Caki2 (cell line): Measurements from ENCODE around the gene RNF207. TPM values are rescaled to one million over a fixed set of nuclear protein-coding genes. Genes with fewer than 3 reads are reported as not detected.

Source experiments
- DNase-seq: peaks from one replicate; pipeline ENCODE4 v3.0.0-alpha.2; 2015; ENCODE audit warnings: low read depth
- in situ Hi-C: cut with HindIII; loops from 2 replicates; pipeline ENCODE4 v1.10.0; 2016; ENCODE audit warnings: low sequenced_read_pairs, low pct_unique_long_range_greater_than_20kb, mixed read lengths
- total RNA-seq: library from RNA; depleted of rRNA; stranded (reverse); fragments of >200 nt; shearing (Covaris generic); gene quantifications from 2 replicates; pipeline ENCODE4 v1.2.3, GENCODE V29; 2014; ENCODE audit warnings: low replicate concordance

Gene RNF207
- total RNA-seq, 1 experiment from 2014 or later: 29.2 TPM

DNA sequence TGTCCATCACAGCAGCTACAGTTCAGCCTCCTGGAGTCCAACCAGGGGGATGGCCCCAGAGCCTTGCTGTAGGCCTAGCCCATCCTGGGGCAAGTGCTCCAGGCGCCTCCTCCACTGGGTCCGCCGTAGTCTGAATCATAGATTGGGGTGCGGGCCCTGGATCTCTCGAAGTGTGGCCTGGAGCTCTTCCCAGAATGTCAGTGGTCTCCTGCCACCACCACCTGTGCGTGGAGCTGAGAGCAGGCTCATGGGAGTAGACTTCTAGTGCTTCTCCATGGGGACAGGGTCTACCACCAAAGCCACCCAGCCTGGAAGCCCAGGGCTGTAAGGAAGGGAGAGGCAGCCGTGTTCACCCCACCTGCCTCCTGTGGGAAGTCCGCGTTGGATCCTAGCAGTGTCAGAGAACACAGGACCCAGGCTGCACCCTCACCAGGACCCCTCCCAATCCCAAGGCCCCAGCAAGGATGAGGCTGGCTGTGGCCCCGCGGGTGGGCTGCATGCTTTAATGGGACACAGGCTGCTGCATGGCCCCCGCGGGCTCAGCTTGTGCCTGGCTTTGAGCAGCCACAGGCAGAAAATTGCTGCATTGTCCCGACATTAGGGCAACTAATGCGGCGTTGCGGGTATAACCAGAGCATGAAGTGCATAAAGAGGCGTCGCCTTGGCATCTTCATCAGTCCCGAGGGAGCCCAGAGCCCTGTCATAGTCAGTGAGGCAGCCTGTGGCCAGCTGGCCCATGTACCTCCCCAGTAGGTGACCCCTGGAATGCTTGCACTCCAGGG, 37.3 kb downstream of the RNF207 start:
- DNase-seq: no peak
- in situ Hi-C loops: no loop called here

DNA sequence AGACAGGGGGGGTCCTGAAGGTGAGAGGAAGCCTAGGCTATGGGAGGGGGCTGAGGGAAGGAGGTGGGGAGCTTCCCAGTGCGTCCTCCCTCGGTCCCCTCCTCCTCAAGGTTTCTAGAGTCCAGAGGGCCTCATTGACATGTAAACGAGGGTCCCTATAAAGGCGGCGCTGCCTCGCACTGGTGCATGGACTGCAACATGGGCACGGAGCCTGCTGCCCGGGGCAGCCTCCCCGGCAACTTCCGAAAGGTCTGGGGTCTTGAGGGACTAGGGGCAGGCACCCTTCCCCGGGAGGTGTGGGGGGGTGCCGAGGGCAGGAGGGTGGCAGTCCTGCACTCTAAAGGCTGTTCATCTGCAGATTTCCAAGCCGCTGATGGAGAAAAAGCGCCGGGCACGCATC, 38.1 kb downstream of the RNF207 start, which contains the start of gene HES3:
HES3 (plus strand) TSS at position 187 of the 400 bp plus-strand sequence; CDS start at position 374, 187 bp downstream.
- in situ Hi-C loops: no loop called here
- no peak for DNase-seq

DNA sequence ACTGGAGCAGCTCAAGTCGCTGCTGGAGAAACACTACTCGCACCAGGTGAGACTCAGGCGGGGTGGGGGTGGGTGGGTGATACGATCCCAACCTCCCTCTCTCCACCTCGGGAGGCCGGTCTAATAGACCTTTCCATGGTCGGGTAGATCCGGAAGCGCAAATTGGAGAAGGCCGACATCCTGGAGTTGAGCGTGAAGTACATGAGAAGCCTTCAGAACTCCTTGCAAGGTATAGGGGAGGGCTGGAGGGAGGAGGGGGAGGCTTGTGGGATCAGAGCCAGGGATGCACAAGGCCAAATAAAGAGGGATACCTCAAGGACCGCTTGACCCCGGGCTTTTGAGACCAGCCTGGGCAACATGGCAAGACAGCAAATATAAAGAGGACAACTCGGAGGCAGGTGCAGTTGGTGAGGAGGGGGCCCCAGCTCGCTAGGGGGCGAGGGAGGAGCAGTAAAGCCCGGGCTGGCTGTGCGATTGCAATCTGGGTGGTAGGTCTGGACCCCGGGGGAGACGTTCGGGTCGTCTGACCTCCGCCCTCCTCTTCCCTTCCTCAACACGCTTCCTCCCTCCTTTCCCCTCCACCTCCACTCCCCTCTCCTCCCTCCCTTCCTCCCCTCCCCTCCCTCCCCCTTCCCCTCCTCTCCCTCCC, 38.6 kb downstream of the RNF207 start:
- DNase-seq: no peak

DNA sequence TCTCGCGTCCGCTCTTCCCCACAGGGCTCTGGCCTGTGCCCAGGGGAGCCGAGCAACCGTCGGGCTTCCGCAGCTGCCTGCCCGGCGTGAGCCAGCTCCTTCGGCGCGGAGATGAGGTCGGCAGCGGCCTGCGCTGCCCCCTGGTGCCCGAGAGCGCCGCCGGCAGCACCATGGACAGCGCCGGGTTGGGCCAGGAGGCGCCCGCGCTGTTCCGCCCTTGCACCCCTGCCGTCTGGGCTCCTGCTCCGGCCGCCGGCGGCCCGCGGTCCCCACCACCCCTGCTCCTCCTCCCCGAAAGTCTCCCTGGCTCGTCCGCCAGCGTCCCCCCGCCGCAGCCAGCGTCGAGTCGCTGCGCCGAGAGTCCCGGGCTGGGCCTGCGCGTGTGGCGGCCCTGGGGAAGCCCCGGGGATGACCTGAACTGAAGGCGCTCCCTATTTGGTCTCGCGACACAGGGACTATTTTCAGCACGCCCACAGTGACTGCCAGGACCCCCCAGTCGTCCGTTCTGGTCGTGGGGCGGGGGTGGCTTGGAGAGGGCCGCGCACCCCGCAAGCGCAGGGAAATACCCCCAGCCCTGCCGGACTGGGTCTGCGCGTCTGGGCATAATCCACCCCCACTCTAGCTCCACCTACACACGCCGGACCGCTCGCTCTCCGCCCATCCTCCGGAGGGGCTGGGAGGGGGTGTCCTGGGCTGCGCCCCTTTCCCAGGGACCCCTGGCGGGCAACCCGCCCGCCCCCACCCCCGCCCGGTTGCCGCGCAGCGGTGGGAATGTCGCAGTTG, 39.4 kb downstream of the RNF207 start:
- in situ Hi-C loops: no loop called here
- peak; percentile 83 for DNase-seq

More for the DNA sequence above, 38.6 kb downstream of the RNF207 start:
- in situ Hi-C loops: no loop called here

DNA sequence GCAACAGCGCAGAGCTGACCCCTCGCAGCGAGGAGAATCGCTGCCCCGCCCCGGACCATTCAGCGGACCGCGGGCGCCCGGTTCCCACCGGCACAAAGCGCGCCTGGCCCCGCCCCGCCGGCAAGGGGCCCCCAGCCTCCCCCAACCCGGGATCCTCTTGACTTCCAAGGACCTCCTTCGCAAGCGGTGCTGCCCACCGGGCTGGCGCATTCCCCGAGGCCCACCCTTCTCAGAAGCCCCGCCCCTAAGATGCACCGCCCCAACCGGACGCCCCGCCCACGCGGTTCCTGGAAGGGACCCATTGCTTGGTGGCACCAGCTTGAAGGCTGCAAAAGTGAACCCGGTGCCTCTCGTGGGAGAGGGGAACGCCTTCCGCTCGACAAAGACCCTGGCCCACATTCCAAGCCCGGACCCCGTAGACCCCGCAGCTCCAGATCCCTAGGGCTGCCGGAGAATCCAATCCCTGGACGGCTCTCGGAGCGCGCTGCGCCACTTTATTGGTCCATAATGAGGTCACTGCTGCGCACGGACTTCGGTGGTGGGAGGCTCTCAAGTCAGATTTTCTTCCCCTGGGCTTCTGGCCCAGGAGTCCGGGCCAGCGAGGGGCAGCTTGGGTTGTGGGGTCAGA, 40.1 kb downstream of the RNF207 start:
- DNase-seq: no peak
- in situ Hi-C loops: no loop called here

DNA sequence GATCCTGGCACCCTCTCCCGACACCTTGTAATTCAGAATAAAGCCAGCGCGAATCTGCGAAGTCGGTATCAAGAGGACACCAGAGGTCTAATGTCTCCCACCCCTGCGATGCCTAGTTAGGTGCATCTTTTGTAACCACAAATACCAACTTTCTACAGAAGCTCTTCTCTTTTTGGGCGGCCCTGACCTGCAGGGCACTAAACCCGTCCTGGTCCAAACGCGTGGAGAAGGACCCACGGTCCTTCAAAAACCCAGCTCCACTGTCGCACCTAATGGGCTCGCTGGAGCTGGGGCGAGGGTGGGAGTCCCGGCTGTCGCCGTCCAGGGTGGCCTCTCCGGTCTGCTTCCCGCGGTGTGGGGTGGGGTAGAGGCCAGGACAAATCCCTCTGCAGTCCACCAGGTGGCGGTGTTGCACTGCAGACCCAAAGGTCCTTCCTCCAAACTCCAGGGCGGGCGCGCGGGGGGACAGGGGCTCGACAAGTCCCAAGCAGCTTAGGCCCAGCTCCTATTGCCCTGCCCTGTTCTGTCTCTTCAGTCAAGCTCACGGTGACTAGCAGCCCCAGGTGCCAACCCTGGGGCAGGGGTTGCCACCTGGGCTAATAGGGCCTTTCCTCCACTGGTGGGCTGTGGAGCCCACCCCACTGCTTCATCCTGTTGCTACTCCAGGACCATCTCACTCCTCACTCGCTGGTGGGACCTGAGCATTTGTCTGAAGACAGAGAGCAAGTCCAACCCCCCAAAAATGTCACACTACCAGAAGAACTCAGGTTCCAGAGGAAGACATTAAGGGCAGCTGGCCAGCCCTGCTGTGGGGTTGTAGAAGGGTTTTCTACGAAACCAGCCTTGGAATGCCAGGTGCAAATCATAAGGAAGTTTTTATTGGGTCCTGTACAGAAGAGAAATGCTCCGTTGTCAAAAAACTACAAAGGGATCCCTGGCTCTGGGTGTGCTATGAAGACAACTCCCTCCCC, 40.9 kb downstream of the RNF207 start:
- in situ Hi-C loops: no loop called here
- peak; percentile 52 for DNase-seq

DNA sequence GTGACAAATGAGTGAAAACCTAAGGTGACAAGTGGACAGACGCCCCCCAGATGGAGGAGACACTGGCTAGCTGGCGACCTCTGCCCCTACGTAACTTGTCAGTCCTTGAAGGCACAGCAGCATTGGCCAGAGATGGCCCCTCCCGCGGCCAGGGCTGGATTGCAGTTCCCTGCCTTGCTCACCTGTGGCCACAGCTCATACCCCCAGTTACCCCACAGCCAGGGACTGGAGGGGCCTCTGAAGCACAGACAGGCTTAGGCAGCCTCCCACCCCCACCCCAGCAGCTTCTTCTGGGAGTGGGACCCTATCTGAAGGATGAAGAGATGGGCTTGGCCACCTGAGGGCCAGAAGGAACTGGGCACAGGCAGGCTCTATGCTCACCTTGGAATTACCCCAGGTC, 41.7 kb downstream of the RNF207 start:
- DNase-seq: no peak
- in situ Hi-C loops: no loop called here

DNA sequence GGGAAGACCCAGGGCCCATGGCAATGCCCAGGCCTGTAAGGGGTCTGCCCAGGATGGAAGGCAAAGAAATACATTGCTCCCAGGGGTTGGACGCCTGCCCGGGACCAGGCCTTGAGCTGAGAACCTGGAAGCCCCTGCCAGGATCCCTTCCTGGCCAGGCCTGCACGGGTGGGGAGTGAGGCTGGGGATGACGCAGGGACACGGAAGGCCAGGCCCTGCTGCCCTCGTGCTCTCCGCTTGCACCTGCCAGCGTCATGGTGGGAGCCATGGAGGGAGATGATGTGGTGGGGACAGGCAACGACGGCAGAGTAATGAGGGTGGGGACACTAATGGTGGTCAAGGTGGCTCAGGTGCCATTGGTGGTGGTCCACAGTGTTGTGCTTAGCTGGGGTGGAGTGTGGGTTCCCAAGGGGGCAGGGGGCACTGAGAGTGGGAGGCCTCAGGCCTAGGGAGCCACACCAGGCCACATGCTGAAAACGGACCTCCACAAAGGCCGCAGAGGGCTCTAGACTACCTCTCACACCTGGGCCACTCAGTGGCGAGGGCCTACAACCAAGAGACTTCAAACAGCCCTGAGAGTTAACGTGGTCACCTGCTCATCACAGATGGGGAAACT, 42.4 kb downstream of the RNF207 start:
- in situ Hi-C loops: no loop called here
- no peak for DNase-seq

DNA sequence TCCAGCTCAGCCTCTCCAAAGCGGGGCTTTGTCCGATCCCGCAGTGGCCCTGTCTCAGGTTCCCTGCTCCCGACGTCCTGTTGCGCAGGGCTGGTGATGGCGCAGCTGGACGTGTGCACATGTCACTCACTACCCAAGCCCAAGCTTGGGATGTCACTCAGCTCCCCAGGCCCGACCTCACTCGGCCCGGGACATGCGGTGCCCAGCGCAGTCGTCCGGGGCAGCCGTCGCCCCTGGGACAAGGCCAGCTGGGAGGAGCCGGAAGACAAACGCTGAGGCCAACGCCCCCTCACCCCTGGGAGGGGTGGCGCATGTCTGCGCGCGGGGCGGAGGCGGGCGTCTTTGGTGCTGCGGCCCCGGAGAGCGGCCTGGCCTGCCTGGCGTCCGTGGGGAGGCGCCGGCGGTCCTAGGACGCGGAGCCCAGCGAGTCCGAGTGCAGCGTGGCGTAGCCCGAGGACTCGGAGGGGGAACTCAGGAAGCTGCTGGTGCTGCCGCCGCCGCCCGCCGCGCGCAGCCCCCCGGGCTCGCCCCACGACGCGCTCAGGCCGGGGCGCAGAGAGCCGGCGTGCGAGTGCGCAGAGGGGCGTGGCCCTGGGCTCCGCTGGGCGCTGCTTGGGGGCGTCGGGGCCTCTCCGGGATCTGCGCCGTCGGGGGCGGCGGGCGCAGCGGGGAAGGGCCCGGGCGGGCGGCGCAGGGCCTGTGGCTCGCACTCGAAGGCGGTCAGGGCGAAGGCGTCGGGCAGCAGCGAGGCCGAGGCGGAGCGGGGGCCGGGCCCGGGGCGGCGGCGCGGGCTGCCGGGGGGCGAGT, 43.2 kb downstream of the RNF207 start:
- no peak for DNase-seq
- in situ Hi-C loops: no loop called here

DNA sequence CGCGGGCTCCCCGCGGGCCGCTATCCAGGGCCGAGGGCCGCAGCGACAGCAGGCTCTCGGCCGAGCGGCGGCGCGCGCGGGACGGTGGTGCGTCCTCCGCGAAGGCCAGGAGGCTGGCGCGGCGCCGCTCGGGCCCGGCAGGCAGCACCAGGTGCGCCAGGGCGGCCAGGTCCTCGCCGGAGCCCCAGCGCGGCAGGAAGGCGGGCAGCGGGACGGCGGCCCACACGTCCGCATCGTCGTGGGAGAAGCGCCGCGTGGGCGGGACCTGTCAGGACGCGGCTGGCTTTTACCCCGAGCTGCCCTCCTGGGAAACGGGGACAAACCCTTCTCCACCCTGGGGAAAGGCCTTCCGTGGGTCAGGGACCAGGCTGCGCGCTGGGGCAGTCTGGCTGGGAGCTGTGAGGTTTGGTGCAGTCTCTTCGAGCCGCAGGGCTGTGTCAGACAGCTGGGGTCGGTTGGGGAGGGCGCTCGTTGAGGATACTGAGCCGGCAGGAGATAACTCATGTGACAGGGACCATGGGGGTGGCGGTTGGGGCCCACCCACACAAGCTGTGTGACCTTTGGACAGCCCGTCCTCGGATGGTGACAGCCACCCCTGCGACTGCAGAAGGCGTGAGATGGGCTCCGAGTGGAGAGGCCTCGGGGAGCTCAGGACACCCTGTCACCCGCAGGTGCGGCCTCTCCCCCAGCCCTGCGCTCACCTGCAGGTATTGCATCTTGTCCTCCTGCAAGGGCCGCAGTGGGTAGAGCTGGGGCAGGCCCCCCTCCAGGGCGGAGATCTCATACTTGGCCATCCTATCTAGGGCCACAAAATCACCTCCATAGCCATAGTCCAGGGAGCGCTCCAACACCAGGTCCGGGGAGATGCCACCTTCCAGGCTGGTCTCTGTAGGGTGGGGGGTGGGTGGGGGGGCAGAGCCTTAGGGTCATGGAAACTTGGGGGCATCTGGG, 44.1 kb downstream of the RNF207 start:
- in situ Hi-C loops: no loop called here

DNA sequence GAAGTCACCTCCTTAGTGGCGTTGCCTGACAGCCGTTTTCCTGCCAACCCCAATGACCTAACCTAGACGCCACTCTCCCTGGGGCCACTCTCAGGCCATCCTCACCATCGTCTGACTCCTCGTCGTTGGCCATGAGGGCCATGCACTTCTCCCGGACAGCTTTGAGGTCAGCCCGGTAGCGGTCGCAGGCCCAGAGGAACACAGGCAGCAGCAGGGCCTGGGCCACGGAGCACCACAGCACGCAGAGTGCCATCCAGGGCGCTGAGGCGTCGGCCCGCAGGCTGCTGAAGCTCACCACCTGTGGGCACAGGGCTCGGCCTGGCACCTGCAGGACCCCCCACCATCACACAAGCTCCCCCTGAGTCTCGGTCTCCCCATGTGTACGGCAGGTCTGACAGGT, 45.3 kb downstream of the RNF207 start:
- no peak for DNase-seq
- in situ Hi-C loops: no loop called here

More for the DNA sequence above, 44.1 kb downstream of the RNF207 start:
- no peak for DNase-seq

DNA sequence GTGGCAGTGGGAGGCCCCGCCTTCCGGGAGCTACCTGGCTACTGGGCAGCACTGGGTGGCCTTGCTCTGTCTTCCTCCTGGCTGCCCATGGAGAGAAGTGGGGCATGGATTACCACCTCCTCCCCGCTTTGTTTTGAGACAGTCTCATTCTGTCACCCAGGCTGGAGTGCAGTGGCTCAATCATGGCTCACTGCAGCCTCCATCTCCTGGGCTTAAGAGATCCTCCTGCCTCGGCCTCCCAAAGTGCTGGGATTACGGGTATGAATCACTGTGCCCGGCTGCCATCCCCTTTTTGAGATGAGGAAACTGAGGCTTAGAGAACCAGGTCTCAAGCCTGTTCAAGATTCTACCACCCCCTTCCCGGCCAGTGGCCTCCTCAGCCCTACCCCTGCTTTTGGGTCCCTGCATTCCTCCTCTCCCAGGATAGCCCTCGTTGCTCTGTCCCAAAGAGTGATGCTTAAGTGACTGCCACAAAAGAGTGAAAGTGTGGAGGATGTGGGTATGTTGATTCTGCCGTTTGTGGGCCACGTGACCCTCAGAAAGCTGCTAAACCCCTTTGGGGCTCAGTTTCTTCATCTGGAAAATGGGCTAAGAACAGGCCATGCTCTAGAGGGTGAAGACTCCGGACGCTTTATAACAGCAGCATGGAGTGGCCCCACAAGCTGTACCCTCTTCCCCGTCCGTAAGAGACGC, 45.9 kb downstream of the RNF207 start:
- DNase-seq: no peak
- in situ Hi-C loops: no loop called here

DNA sequence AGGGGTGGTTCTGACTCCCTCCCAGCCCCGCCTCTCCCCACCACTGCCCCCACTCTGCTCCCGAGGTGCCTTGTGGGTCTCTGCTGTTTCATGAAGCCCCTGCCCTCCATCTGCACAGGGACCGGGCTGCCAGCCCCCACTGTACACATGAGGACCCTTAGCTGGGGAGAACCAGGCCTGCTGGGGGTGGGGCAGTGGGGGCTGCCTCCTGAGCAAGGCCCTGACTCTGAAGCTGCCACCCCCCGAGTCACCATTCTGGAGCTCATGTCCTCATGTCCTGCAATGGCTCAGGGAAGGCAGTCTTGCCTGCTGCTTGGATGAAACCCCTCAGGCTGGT, 46.4 kb downstream of the RNF207 start:
- in situ Hi-C loops: no loop called here
- no peak for DNase-seq

DNA sequence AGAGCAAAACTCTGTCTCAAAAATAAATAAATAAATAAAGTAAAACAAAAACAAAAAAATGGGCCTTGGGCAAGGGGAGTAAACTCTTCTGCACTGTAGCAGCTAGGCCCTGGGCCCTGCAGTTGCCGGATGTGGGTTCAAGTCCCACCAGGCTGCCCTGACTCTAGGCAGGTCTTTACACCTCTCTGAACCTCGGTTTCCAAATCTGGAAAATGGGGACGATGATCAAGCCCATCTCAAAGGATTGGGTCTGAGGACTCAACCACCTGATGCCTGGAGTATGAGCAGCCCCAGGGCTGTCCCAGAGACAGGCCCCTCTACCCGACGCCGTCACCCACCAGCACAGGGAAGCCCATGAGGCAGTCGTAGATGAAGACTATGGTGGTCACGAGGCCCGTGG, 47.5 kb downstream of the RNF207 start:
- in situ Hi-C loops: no loop called here
- DNase-seq: no peak

DNA sequence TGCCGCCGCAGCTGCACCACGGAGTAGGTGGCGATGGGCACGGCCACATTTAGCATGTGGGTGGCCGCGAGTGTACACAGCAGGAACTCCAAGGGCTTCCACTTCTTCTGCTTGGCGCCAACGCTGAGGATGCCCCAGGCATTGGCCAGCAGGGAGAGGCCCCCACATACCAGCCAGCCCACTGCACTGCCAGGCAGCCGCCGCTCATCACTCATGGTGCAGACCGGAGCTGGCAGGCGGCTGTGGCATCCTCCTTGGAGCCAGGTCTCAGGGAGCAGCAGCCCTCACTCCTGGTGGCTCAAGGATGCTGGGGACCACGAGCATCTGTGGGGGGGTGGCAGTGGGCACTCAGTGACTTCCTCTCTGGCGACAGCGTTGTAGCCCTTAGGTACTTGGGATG, 48.8 kb downstream of the RNF207 start:
- DNase-seq: no peak
- in situ Hi-C loops: no loop called here
